ENCODE measurements around the gene MTHFD2L.

- TF ChIP-seq CTCF (conservative IDR thresholded peaks at IDR 0.05) (no peak), EZH2 (IDR thresholded peaks at IDR 0.05; ENCODE audit: low read depth) (no peak)
Observed at GRCh38 chr4:74252933-74253332, 95.0 kb downstream of the MTHFD2L start.
